ENCODE measurements around the gene RBM44.

GRCh38 chr2:237868631-237869342 is 70.2 kb downstream of the RBM44 start:
- no peak for TF ChIP-seq CTCF (IDR thresholded peaks at IDR 0.05)
- no peak for TF ChIP-seq POLR2A (IDR thresholded peaks at IDR 0.05)

All from breast epithelium (tissue), 3 donors.